NCI-H2196 (cell line): ENCODE measurements around the gene LGALS7.
"Not testable (repeated sequence)": the region's sequence is repeated elsewhere in the genome, so short reads cannot be mapped to it uniquely, and the experiment has no call there.

ENCODE experiments used
- DNase-seq: peaks from one replicate; lab custom pipeline; 2025; ENCODE audit not compliant: unreplicated experiment; lab: John Stamatoyannopoulos, UW

LGALS7 gene

GRCh38 chr19:38773469-38774177, at the start of gene LGALS7:
Gene LGALS7, minus strand, starts transcription at chr19:38773517. Its CDS starts 25 bp downstream, at chr19:38773492.
- no peak for DNase-seq

- not testable (repeated sequence) for DNase-seq
Observed at GRCh38 chr19:38821230-38821825, 48.0 kb upstream of the LGALS7 start.

- DNase-seq, result no peak
Observed at GRCh38 chr19:38819231-38819920, 46.1 kb upstream of the LGALS7 start.

- DNase-seq, result no peak
Observed at GRCh38 chr19:38817081-38817480, 43.8 kb upstream of the LGALS7 start.

- DNase-seq, result no peak
Observed at GRCh38 chr19:38816131-38816750, 42.9 kb upstream of the LGALS7 start.

GRCh38 chr19:38815059-38816001, 42.0 kb upstream of the LGALS7 start:
- no peak for DNase-seq

GRCh38 chr19:38813932-38814331, 40.6 kb upstream of the LGALS7 start:
- not testable (repeated sequence) for DNase-seq

GRCh38 chr19:38813323-38813722, 40.0 kb upstream of the LGALS7 start:
- DNase-seq, result no peak

GRCh38 chr19:38812841-38813320, 39.6 kb upstream of the LGALS7 start, which contains the start of gene LGALS4:
Gene LGALS4, minus strand, starts transcription at chr19:38812945. Its CDS starts 59 bp downstream, at chr19:38812886.
- no peak for DNase-seq

GRCh38 chr19:38812009-38812840, 38.9 kb upstream of the LGALS7 start:
- no peak for DNase-seq

GRCh38 chr19:38809592-38810252, 36.4 kb upstream of the LGALS7 start:
- no peak for DNase-seq

GRCh38 chr19:38808741-38809140, 35.4 kb upstream of the LGALS7 start:
- no peak for DNase-seq

GRCh38 chr19:38807374-38808098, 34.2 kb upstream of the LGALS7 start:
- DNase-seq, result not testable (repeated sequence)

- no peak for DNase-seq
Observed at GRCh38 chr19:38806371-38806770, 33.1 kb upstream of the LGALS7 start.

GRCh38 chr19:38805180-38805579, 31.9 kb upstream of the LGALS7 start:
- no peak for DNase-seq

GRCh38 chr19:38803543-38803942, 30.2 kb upstream of the LGALS7 start:
- no peak for DNase-seq

GRCh38 chr19:38801359-38802095, 28.2 kb upstream of the LGALS7 start:
- DNase-seq, result no peak
